ENCODE data around the gene ARHGEF4. TPM values are rescaled to one million over a fixed set of nuclear protein-coding genes. Genes with fewer than 3 reads are reported as not detected.

ARHGEF4 gene
- total and polyA plus RNA-seq, 9 donors: 6.1 to 15.4 (median 8.3) TPM

DNA sequence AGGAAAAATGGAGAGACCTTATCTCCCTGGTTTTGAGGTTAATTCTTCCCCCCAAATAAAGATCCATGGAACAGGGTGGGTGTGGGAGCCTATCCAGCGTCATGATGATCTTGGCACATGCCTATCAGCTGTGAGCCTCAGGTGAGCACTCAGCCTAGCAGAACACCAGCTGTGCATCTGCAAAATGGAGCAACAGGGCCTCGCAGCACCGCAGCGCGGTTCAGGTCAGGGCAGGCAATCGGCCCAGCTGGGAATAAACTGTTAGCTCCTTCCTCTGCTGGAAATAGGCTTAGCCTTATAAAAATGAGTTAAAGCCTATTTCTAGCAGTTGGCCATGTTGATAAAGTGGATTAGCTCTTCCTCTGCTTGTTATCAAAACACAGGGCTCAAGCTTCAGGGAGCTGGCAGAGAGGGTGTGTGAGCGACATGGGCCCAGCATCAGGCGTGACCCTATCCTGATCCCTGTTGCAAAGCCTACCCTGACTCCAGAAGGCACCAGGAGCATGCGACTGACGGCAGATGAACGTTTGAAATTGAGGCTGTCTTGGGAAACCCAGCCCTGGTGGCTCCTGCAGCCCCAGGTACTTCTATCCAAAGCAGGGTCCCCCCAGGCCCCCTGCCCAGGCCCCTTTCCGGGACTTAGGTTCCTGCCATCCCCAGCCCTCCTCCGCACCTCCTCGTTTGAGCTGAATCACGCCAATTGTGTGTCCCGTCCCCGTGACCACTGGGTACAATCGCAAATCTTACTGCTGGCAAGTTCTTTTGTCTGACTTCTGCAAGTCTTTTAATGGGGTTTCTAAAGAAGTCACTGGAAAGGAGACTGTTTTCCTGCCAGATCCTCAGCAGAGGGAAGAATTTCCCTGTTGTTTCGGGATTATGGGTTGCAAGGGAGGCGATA, 35.4 kb downstream of the ARHGEF4 start:
- Histone ChIP-seq H3K4me1 (ENCODE audit: control insufficient read depth, insufficient read depth, low read length) (no peaks in the 10 kb centered on the region), H3K36me3 (ENCODE audit: control insufficient read depth, insufficient read depth, low read length) (no peaks in the 10 kb centered on the region), H3K9me3 (replicated peaks; ENCODE audit: control insufficient read depth, low read depth, low read length) (no peaks in the 10 kb centered on the region), H3K4me3 (ENCODE audit: low read length) (no peak overlapping the region), H3K27ac (ENCODE audit: low read length) (no peak overlapping the region), H3K27me3 (ENCODE audit: control insufficient read depth, insufficient read depth, low read length) (no peaks in the 10 kb centered on the region)
- 66% methylated on average over 19 of the region's 20 CpGs for WGBS (ENCODE audit: insufficient coverage)
- no peak for DNase-seq

DNA sequence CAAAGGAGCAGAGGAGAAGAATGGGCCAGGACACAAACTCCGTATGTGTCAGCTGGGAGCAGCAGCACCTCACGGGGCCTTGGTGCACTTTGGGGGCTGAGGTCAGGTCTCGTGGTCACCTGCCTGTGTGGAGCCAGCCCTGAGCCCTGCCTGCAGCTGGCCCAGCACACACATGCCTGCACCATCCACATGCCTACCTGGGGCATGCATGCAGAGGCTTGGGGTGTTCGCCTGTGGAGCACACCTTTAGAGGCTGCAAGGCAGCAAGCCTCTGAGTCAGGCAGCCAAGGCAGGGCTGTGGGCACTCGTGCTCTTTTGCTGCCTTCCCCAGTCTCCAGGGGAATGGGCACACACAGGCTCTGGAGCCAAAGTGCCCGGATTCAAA, 36.0 kb downstream of the ARHGEF4 start:
- no peak overlapping the region for H3K4me3 ChIP-seq (ENCODE audit: low read length)
- H3K36me3 ChIP-seq (ENCODE audit: control insufficient read depth, insufficient read depth, low read length): no peaks in the 10 kb centered on the region
- H3K4me1 ChIP-seq (ENCODE audit: control insufficient read depth, insufficient read depth, low read length): no peaks in the 10 kb centered on the region
- H3K27me3 ChIP-seq (ENCODE audit: control insufficient read depth, insufficient read depth, low read length): no peaks in the 10 kb centered on the region
- DNase-seq: no peak
- WGBS (ENCODE audit: insufficient coverage): 70% methylated on average over 6 of the region's 6 CpGs
- H3K9me3 ChIP-seq (replicated peaks; ENCODE audit: control insufficient read depth, low read depth, low read length): no peaks in the 10 kb centered on the region
- no peak overlapping the region for H3K27ac ChIP-seq (ENCODE audit: low read length)

DNA sequence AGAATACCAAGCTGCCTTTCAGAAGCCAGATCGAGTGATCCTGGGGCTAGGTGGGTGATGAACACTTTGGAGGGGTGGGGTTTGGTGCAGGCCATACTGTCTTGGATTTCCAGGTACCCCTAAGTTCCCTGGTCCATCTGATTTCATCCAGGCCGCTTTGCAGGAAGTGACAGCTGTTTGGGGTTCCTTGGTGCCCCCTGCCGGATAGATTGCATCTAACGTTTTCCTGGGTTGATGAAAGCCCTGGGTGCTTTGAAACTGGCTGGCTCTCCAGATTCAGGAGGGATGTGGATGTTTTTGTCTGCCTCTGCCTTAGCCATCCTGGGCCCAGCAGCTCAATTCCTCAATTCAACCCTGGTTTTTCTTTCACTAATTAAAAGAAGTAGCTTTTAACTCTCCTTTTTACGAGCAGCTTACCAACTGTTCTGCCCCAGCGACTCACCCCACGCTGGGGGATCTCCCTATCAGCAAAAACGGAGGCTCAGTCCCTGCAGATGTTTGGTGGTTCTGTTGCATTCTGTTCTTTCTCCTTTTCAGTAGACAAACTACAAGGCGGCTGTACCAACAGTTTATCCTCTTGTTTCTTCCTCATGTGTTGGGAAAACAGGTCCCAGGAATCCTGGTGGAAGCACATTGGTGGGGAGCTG, 37.1 kb downstream of the ARHGEF4 start:
- Histone ChIP-seq H3K9me3 (replicated peaks; ENCODE audit: control insufficient read depth, low read depth, low read length) (no peaks in the 10 kb centered on the region), H3K4me3 (ENCODE audit: low read length) (no peak overlapping the region), H3K4me1 (ENCODE audit: control insufficient read depth, insufficient read depth, low read length) (no peaks in the 10 kb centered on the region), H3K27ac (ENCODE audit: low read length) (no peak overlapping the region), H3K36me3 (ENCODE audit: control insufficient read depth, insufficient read depth, low read length) (no peaks in the 10 kb centered on the region), H3K27me3 (ENCODE audit: control insufficient read depth, insufficient read depth, low read length) (no peaks in the 10 kb centered on the region)
- DNase-seq: peak; percentile 76
- WGBS (ENCODE audit: insufficient coverage): 6% methylated on average over 2 of the region's 9 CpGs

DNA sequence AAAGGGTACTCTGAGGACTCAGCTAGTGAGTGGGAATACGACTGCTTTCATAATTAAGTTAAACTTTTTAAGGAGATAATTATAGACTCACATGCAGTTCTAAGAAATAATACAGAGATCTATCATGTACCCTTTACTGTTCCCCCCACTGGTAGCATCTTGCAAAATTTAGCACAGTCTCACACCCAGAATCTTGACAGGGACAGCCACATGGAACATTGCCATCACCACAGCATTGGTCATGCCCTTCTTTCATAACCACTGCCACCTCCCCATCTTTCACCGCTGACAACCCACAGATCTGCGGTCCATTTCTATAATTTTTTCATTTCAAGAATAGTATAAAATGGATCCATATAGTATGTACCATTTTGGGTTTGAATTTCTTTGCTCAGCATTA, 37.8 kb downstream of the ARHGEF4 start:
- Histone ChIP-seq H3K27ac (ENCODE audit: low read length) (no peak overlapping the region), H3K4me1 (ENCODE audit: control insufficient read depth, insufficient read depth, low read length) (no peaks in the 10 kb centered on the region), H3K4me3 (ENCODE audit: low read length) (no peak overlapping the region), H3K36me3 (ENCODE audit: control insufficient read depth, insufficient read depth, low read length) (no peaks in the 10 kb centered on the region), H3K27me3 (ENCODE audit: control insufficient read depth, insufficient read depth, low read length) (no peaks in the 10 kb centered on the region), H3K9me3 (replicated peaks; ENCODE audit: control insufficient read depth, low read depth, low read length) (no peaks in the 10 kb centered on the region)
- DNase-seq: no peak
- WGBS (ENCODE audit: insufficient coverage): no CpG with 5 or more reads among the region's 3 CpGs

DNA sequence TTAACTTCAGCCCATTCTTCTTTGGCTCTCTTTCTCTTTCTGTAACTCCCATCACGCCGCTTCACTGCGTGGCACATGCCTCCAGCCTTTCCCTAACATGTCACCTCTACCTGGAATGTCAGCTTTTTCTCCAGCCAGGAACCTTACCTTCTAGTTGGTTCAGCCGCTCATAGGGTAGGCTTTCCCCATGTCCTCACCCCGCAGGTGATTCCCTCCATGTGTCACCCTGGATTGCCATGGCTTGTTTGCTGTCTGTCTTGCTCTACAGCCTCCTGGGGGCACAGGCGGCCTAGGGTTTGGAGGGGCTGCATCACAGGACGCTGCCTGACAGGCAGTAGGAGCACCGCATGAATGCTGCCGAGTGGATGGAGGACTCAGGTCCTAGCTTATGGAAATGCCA, 39.2 kb downstream of the ARHGEF4 start:
- Histone ChIP-seq H3K4me3 (ENCODE audit: low read length) (no peak overlapping the region), H3K36me3 (ENCODE audit: control insufficient read depth, insufficient read depth, low read length) (no peaks in the 10 kb centered on the region), H3K4me1 (ENCODE audit: control insufficient read depth, insufficient read depth, low read length) (no peaks in the 10 kb centered on the region), H3K27ac (ENCODE audit: low read length) (no peak overlapping the region), H3K27me3 (ENCODE audit: control insufficient read depth, insufficient read depth, low read length) (no peaks in the 10 kb centered on the region), H3K9me3 (replicated peaks; ENCODE audit: control insufficient read depth, low read depth, low read length) (no peaks in the 10 kb centered on the region)
- no peak for DNase-seq
- 90% methylated on average over 8 of the region's 9 CpGs for WGBS (ENCODE audit: insufficient coverage)

DNA sequence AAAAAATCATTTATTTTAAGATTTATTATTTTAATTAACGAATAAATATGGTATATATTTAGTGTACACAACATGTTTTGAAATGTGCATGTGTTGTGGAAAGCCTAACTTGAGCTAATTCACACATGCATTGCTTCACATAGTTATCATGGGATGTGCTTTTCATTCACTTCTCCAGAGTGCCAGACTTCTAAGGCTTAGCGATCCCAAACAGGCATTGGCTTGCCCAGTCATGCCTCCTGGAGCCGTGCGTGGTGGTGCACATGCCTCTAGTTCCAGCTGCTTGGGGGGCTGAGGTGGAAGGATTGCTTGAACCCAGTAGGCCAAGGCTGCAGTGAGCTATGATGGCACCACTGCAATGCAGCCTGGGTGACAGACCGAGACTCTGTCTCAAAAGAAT, 40.5 kb downstream of the ARHGEF4 start:
- WGBS (ENCODE audit: insufficient coverage): 90% methylated on average over 1 of the region's 5 CpGs
- H3K27me3 ChIP-seq (ENCODE audit: control insufficient read depth, insufficient read depth, low read length): no peaks in the 10 kb centered on the region
- no peak overlapping the region for H3K27ac ChIP-seq (ENCODE audit: low read length)
- H3K9me3 ChIP-seq (replicated peaks; ENCODE audit: control insufficient read depth, low read depth, low read length): no peaks in the 10 kb centered on the region
- H3K4me3 ChIP-seq (ENCODE audit: low read length): no peak overlapping the region
- DNase-seq: no peak
- no peaks in the 10 kb centered on the region for H3K36me3 ChIP-seq (ENCODE audit: control insufficient read depth, insufficient read depth, low read length)
- H3K4me1 ChIP-seq (ENCODE audit: control insufficient read depth, insufficient read depth, low read length): no peaks in the 10 kb centered on the region

DNA sequence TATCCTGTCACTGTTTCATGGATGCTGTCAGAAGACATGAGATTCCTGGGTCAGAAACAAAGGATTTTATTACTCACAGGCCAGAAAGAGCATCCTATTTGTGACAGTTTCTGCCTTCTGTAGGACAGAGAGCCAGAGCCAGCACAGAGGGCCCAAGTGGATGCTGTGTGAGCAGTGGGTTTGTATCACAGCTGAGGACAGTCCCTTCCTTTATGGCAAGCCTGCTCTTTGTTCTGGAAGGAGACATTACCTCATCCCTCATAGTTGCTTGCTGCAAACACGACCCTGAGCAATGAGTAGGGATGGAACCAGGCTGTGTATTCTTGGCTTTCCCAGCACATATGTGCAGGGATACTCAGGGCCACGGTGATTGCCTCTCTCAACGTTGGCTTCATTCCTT, 41.6 kb downstream of the ARHGEF4 start:
- no peaks in the 10 kb centered on the region for H3K36me3 ChIP-seq (ENCODE audit: control insufficient read depth, insufficient read depth, low read length)
- H3K9me3 ChIP-seq (replicated peaks; ENCODE audit: control insufficient read depth, low read depth, low read length): no peaks in the 10 kb centered on the region
- no peaks in the 10 kb centered on the region for H3K4me1 ChIP-seq (ENCODE audit: control insufficient read depth, insufficient read depth, low read length)
- no peak overlapping the region for H3K4me3 ChIP-seq (ENCODE audit: low read length)
- WGBS (ENCODE audit: insufficient coverage): 61% methylated on average over 3 of the region's 3 CpGs
- no peaks in the 10 kb centered on the region for H3K27me3 ChIP-seq (ENCODE audit: control insufficient read depth, insufficient read depth, low read length)
- H3K27ac ChIP-seq (ENCODE audit: low read length): no peak overlapping the region
- DNase-seq: no peak

DNA sequence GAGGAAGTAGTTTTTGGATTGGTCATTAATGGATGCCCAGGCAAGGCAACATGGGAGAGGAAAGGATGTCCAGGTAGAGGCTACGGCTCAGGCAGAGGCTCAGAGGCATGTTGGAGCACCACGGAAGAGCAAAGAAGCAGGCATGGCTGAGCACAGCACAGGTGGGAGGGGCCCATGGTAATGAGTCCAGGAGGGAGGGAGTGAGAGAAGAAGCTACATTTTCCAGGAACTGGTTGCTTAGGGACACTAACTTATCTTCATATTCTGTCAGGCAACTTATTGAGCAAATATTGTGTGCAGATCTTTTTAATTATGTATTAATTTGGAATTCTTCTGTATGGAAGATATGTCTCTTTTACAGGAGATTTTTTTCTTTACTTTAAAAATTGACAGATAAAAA, 42.2 kb downstream of the ARHGEF4 start:
- no peaks in the 10 kb centered on the region for H3K36me3 ChIP-seq (ENCODE audit: control insufficient read depth, insufficient read depth, low read length)
- WGBS (ENCODE audit: insufficient coverage): 84% methylated on average over 2 of the region's 2 CpGs
- no peaks in the 10 kb centered on the region for H3K4me1 ChIP-seq (ENCODE audit: control insufficient read depth, insufficient read depth, low read length)
- H3K4me3 ChIP-seq (ENCODE audit: low read length): no peak overlapping the region
- H3K27me3 ChIP-seq (ENCODE audit: control insufficient read depth, insufficient read depth, low read length): no peaks in the 10 kb centered on the region
- no peak for DNase-seq
- no peak overlapping the region for H3K27ac ChIP-seq (ENCODE audit: low read length)
- no peaks in the 10 kb centered on the region for H3K9me3 ChIP-seq (replicated peaks; ENCODE audit: control insufficient read depth, low read depth, low read length)

DNA sequence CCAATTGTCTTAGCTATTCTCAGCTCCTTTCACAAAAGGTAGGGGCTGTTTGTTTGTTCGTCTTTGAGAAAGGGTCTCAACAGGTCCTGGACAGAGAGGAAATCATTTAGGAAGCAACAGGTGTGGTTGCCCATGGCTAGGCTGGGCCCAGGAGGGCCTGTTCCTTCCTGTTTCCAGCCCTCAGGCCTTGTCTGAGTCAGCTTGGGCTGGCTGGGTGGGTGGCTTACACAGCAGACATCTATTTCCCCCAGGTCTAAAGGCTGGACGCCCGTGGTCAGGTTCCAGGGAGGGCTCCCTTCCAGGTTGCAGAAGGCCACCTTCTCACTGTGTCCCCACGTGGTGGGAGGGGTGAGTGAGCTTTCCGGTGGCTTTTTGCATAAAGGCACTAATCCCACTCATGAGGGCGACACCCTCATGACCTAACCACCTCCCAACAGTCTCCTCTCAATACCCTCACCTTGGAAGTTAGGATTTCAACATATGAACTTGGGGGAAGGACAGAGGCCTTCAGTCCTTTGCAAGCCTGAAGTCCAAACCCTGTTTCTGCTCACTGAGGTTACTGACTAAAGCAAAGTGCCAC, 45.5 kb downstream of the ARHGEF4 start:
- WGBS (ENCODE audit: insufficient coverage): no CpG with 5 or more reads among the region's 6 CpGs

DNA sequence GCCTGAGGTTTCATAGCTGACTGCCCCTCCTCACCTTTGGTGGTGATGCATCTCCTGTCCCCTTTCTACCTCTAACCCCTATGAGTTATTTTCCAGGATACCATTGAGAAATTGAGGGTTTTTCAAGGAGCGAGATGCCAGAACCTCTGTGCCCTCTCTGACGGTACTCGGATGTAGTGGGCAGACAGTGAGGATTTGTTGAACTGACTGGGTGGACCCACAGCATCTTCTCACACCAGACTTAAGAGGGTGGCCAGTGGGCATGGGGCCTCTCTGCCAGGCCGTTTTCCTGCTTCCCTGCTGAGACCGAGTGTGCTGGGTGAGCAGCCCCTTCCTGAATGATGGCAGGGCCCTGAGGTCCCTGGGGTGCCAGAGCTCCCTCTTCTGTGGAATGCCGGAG, 46.3 kb downstream of the ARHGEF4 start:
- Histone ChIP-seq H3K9me3 (replicated peaks; ENCODE audit: control insufficient read depth, low read depth, low read length) (no peaks in the 10 kb centered on the region), H3K27me3 (ENCODE audit: control insufficient read depth, insufficient read depth, low read length) (peaks cover 3% of the 10 kb centered on the region), H3K4me3 (ENCODE audit: low read length) (no peak overlapping the region), H3K27ac (ENCODE audit: low read length) (no peak overlapping the region), H3K36me3 (ENCODE audit: control insufficient read depth, insufficient read depth, low read length) (no peaks in the 10 kb centered on the region), H3K4me1 (ENCODE audit: control insufficient read depth, insufficient read depth, low read length) (no peaks in the 10 kb centered on the region)
- DNase-seq: no peak
- 38% methylated on average over 2 of the region's 6 CpGs for WGBS (ENCODE audit: insufficient coverage)

More for the DNA sequence above, 45.5 kb downstream of the ARHGEF4 start:
- no peaks in the 10 kb centered on the region for H3K36me3 ChIP-seq (ENCODE audit: control insufficient read depth, insufficient read depth, low read length)
- no peaks in the 10 kb centered on the region for H3K27me3 ChIP-seq (ENCODE audit: control insufficient read depth, insufficient read depth, low read length)
- no peak for DNase-seq
- H3K9me3 ChIP-seq (replicated peaks; ENCODE audit: control insufficient read depth, low read depth, low read length): no peaks in the 10 kb centered on the region
- no peak overlapping the region for H3K4me3 ChIP-seq (ENCODE audit: low read length)
- H3K4me1 ChIP-seq (ENCODE audit: control insufficient read depth, insufficient read depth, low read length): no peaks in the 10 kb centered on the region
- H3K27ac ChIP-seq (ENCODE audit: low read length): no peak overlapping the region
